ENCODE measurements around the gene TKTL2. TPM values are rescaled to one million over a fixed set of nuclear protein-coding genes. Genes with fewer than 3 reads are reported as not detected.

Gene TKTL2
- not detected in 2 replicates for total RNA-seq

- DNase-seq (ENCODE audit: low read depth in 2 of 2): no peak
These were observed at the start of gene TKTL2 for GRCh38 chr4:163473576-163473975. Gene TKTL2 (minus strand): TSS chr4:163473754. CDS start chr4:163473734, 20 bp downstream.

GRCh38 chr4:163515198-163515597 lies 41.6 kb upstream of the TKTL2 start:
- no peak for DNase-seq (ENCODE audit: low read depth in 2 of 2)

GRCh38 chr4:163505374-163505773 lies 31.8 kb upstream of the TKTL2 start:
- DNase-seq (ENCODE audit: low read depth in 2 of 2): no peak

- no peak for DNase-seq (ENCODE audit: low read depth in 2 of 2)
These were observed 27.0 kb upstream of the TKTL2 start for GRCh38 chr4:163500586-163500985.

- no peak for DNase-seq (ENCODE audit: low read depth in 2 of 2)
These were observed 22.3 kb upstream of the TKTL2 start for GRCh38 chr4:163495900-163496299.

- DNase-seq (ENCODE audit: low read depth in 2 of 2): peak; percentile 91 to 94
These were observed 21.0 kb upstream of the TKTL2 start, which contains the start of gene TMA16 for GRCh38 chr4:163494360-163495241. Gene TMA16 (plus strand): TSS chr4:163494690. CDS start chr4:163494802, 112 bp downstream.

- no peak for DNase-seq (ENCODE audit: low read depth in 2 of 2)
These were observed 20.2 kb upstream of the TKTL2 start for GRCh38 chr4:163493643-163494359.

- DNase-seq (ENCODE audit: low read depth in 2 of 2): peak in 1 of 2 donors; percentile 3
These were observed 19.5 kb upstream of the TKTL2 start for GRCh38 chr4:163492951-163493504.

- no peak for DNase-seq (ENCODE audit: low read depth in 2 of 2)
These were observed 16.4 kb upstream of the TKTL2 start for GRCh38 chr4:163489929-163490328.

- no peak for DNase-seq (ENCODE audit: low read depth in 2 of 2)
These were observed 12.8 kb upstream of the TKTL2 start for GRCh38 chr4:163486321-163486720.

- no peak for DNase-seq (ENCODE audit: low read depth in 2 of 2)
These were observed 12.0 kb upstream of the TKTL2 start for GRCh38 chr4:163485589-163485988.

GRCh38 chr4:163484906-163485305 lies 11.4 kb upstream of the TKTL2 start:
- peak; percentile 50 to 67 for DNase-seq (ENCODE audit: low read depth in 2 of 2)

GRCh38 chr4:163482190-163482589 lies 8.6 kb upstream of the TKTL2 start:
- DNase-seq (ENCODE audit: low read depth in 2 of 2): no peak

GRCh38 chr4:163476761-163477438 lies 3.3 kb upstream of the TKTL2 start:
- no peak for DNase-seq (ENCODE audit: low read depth in 2 of 2)

- DNase-seq (ENCODE audit: low read depth in 2 of 2): no peak
These were observed 473 bp upstream of the TKTL2 start for GRCh38 chr4:163474027-163474426.

GRCh38 chr4:163473130-163473529 lies 424 bp downstream of the TKTL2 start:
- no peak for DNase-seq (ENCODE audit: low read depth in 2 of 2)

- DNase-seq (ENCODE audit: low read depth in 2 of 2): no peak
These were observed 3.2 kb downstream of the TKTL2 start for GRCh38 chr4:163470391-163470790.

- DNase-seq (ENCODE audit: low read depth in 2 of 2): no peak
These were observed 6.3 kb downstream of the TKTL2 start for GRCh38 chr4:163467082-163467770.

- no peak for DNase-seq (ENCODE audit: low read depth in 2 of 2)
These were observed 11.0 kb downstream of the TKTL2 start for GRCh38 chr4:163462556-163462955.

- DNase-seq (ENCODE audit: low read depth in 2 of 2): no peak
These were observed 24.9 kb downstream of the TKTL2 start for GRCh38 chr4:163448540-163449203.

Measured in dermis microvascular lymphatic vessel endothelial cell (primary cell).